Testis (tissue), 3 donors: ENCODE measurements around the gene MECR. TPM values are rescaled to one million over a fixed set of nuclear protein-coding genes. Genes with fewer than 3 reads are reported as not detected.

ENCODE experiments used
- DNase-seq: peaks from one replicate; pipeline ENCODE4 v3.0.0-alpha.2; 2019
- H3K27ac ChIP-seq, 2 donors: fragments of 200-600 bp; sonication (generic); one replicate each; pipeline ENCODE4 v1.5.1; 2019
- H3K27me3 ChIP-seq: fragments of 200-600 bp; sonication (generic); one replicate; pipeline ENCODE4 v1.5.1; 2019
- H3K36me3 ChIP-seq: fragments of 200-600 bp; sonication (generic); one replicate; pipeline ENCODE4 v1.5.1; 2017; ENCODE audit warnings: low read depth; ENCODE audit errors: missing control alignments
- H3K4me1 ChIP-seq: fragments of 200-600 bp; sonication (generic); one replicate; pipeline ENCODE4 v1.5.1; 2019
- H3K4me3 ChIP-seq, 2 donors: fragments of 200-600 bp; sonication (generic); one replicate each; pipeline ENCODE4 v1.5.1; 2017 to 2019
- H3K9me3 ChIP-seq: fragments of 200-600 bp; sonication (generic); one replicate; pipeline ENCODE4 v1.5.1; 2017
- POLR2A ChIP-seq: fragments of 450-650 bp; IDR thresholded peaks from one replicate; pipeline ENCODE4 v1.6.1; 2017; ENCODE audit warnings: antibody characterized with exemption, mild to moderate bottlenecking, moderate library complexity
- WGBS, 2 donors: methylation state at CpG; one replicate each; pipeline ENCODE4 v1.1.5; 2018; 5-methylcytosine and 5-hydroxymethylcytosine counted together
- intact Hi-C: fragments of 100-400 bp; cut with DNase I; formaldehyde crosslinking; loops from one replicate; pipeline ENCODE4 v1.15.1; 2023; ENCODE audit warnings: low total_unique reads
- polyA plus RNA-seq: library from polyadenylated mRNA; stranded (reverse); fragments of 350-450 nt; fragmentation: Illumina TruSeq; extraction: RNeasy Lipid Tissue Mini Kit (QIAGEN cat#74804); gene quantifications from one replicate; pipeline ENCODE4 v1.2.3, GENCODE V29; 2014; ENCODE audit warnings: low read depth, low replicate concordance; ENCODE audit not compliant: insufficient read depth
- total RNA-seq, 2 donors: library from RNA; depleted of rRNA; stranded (reverse); fragments of >200 nt; gene quantifications; one replicate each; pipeline ENCODE4 v1.2.3, GENCODE V29; 2016
- TF ChIP-seq, protein P1 (sequence below), 3 experiments: fragments of 450-650 bp in 2 of 3; fragments of 200-600 bp in 1 of 3; sonication (generic) in 1 of 3; IDR thresholded peaks; one replicate each; pipeline ENCODE4 v1.5.1; 2016 to 2019; ENCODE audit warnings: antibody characterized with exemption in 3 of 3, mild to moderate bottlenecking in 2 of 3, moderate library complexity in 1 of 3

Gene MECR
- total and polyA plus RNA-seq, 3 donors from 2014 or later = 33.7 to 38.9 (median 37.3) TPM

- H3K4me1 ChIP-seq = no peaks in the 10 kb centered on the region
- no peaks in the 10 kb centered on the region for H3K9me3 ChIP-seq
- no peak overlapping the region for H3K4me3 ChIP-seq
- H3K27ac ChIP-seq = no peak overlapping the region
- no peaks in the 10 kb centered on the region for H3K36me3 ChIP-seq
- TF ChIP-seq, protein P1, sequence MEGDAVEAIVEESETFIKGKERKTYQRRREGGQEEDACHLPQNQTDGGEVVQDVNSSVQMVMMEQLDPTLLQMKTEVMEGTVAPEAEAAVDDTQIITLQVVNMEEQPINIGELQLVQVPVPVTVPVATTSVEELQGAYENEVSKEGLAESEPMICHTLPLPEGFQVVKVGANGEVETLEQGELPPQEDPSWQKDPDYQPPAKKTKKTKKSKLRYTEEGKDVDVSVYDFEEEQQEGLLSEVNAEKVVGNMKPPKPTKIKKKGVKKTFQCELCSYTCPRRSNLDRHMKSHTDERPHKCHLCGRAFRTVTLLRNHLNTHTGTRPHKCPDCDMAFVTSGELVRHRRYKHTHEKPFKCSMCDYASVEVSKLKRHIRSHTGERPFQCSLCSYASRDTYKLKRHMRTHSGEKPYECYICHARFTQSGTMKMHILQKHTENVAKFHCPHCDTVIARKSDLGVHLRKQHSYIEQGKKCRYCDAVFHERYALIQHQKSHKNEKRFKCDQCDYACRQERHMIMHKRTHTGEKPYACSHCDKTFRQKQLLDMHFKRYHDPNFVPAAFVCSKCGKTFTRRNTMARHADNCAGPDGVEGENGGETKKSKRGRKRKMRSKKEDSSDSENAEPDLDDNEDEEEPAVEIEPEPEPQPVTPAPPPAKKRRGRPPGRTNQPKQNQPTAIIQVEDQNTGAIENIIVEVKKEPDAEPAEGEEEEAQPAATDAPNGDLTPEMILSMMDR (IDR thresholded peaks at IDR 0.05) = no peak
- intact Hi-C loops = no loop called here
- DNase-seq = no peak
- no peaks in the 10 kb centered on the region for H3K27me3 ChIP-seq
- WGBS, 2 donors = 95 to 98% methylated on average over 3 of the region's 3 CpGs
These were observed 9.4 kb downstream of the MECR start for GRCh38 chr1:29221296-29221695.

DNA sequence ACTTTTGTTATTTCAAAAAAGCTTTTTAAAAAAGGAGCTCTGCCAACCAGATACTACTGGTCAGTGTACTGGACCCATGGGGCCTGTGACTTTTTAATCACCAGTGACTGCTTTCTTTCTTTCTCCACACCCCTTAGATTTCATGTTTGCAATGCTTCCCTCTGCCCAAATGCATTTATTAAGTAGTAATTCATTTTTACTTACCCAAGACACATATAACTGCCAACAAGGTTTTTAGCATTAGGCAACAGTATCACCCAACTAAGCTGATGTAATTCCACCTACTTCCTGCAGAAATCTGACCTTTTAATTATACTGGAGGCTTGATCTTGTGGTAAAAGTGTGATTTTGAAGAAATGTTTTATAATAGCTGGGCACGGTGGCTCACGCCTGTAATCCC, 12.5 kb downstream of the MECR start:
- Histone ChIP-seq H3K27ac (no peak overlapping the region), H3K9me3 (no peaks in the 10 kb centered on the region), H3K4me3 (no peak overlapping the region), H3K27me3 (no peaks in the 10 kb centered on the region), H3K36me3 (no peaks in the 10 kb centered on the region), H3K4me1 (no peaks in the 10 kb centered on the region)
- TF ChIP-seq, protein P1 (IDR thresholded peaks at IDR 0.05) = no peak
- TF ChIP-seq POLR2A = no peak
- WGBS, 2 donors = 72 to 98% methylated on average over 2 of the region's 2 CpGs
- no peak for DNase-seq
- intact Hi-C loops = no loop called here

- Histone ChIP-seq H3K4me3 (no peak overlapping the region), H3K4me1 (no peaks in the 10 kb centered on the region), H3K9me3 (no peaks in the 10 kb centered on the region), H3K27ac (no peak overlapping the region), H3K36me3 (no peaks in the 10 kb centered on the region), H3K27me3 (no peaks in the 10 kb centered on the region)
- TF ChIP-seq POLR2A = no peak
- TF ChIP-seq, protein P1 (IDR thresholded peaks at IDR 0.05) = no peak
- WGBS, 2 donors = 94% methylated on average over 2 of the region's 2 CpGs
- intact Hi-C loops = no loop called here
- DNase-seq = no peak
These were observed 13.1 kb downstream of the MECR start for GRCh38 chr1:29217633-29218032.

DNA sequence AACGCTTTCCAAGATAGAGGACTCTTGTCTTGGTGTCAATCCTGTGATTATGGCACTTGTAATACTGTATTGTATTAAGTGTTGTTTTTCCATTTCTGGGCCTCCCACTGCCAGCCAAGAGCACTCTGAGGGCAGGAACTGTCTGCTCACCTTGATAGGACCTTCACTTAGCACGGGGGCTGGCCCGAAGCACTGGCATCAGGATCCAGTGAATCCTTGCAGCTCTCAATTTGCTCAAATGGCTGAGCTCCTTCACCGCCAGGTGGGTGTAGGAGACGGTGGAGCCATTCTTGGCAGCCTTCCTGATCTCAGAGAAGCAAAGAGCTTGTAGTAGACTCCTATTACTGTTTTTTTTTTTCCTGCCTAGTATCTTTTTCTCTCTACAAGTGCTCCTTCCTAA, 17.7 kb downstream of the MECR start:
- intact Hi-C loops = no loop called here
- Histone ChIP-seq H3K9me3 (no peaks in the 10 kb centered on the region), H3K27me3 (no peaks in the 10 kb centered on the region), H3K4me3 (no peak overlapping the region), H3K4me1 (no peaks in the 10 kb centered on the region), H3K27ac (no peak overlapping the region), H3K36me3 (no peaks in the 10 kb centered on the region)
- 80 to 86% methylated on average over 5 of the region's 5 CpGs for WGBS, 2 donors
- no peak for DNase-seq
- TF ChIP-seq, protein P1 (IDR thresholded peaks at IDR 0.05) = no peak
- TF ChIP-seq POLR2A = no peak
